WTC11 (cell line): ENCODE results near the gene SRSF12.

ENCODE experiments used
- KAT7 ChIP-seq: sonication (generic); formaldehyde crosslinking; IDR thresholded peaks from 2 replicates; pipeline ENCODE4 v1.8.1; 2023; ENCODE audit warnings: missing genetic modification reagents, mild to moderate bottlenecking, borderline replicate concordance
- TF ChIP-seq, protein P1 (sequence below): fragments of 200-600 bp; IDR thresholded peaks from 2 replicates; pipeline ENCODE4 v1.8.0; 2022; ENCODE audit warnings: antibody characterized with exemption
- TF ChIP-seq, protein P2 (sequence below): sonication (generic); formaldehyde crosslinking; IDR thresholded peaks from 2 replicates; pipeline ENCODE4 v1.8.1; 2022; ENCODE audit warnings: missing genetic modification reagents, borderline replicate concordance

DNA sequence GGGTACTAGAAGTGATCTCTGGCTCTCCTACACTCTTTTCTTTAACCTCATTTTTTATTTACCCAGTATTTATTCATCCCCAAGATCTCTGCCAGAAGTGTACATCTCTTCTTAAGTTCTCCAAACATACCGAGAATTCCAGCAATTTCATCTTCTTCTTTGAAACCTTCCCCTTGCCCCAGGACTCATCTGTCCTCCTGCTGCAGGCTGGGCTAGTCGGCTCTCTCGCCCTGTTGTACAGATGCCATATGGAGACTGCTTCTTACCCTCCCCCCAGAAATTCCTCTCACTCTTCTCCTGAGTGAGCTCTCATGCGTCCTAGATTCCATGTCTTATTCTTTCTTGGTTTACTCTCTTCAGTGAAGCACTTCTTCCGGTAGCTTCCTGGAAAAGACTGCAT, 59.2 kb downstream of the SRSF12 start:
- TF ChIP-seq, protein P1, sequence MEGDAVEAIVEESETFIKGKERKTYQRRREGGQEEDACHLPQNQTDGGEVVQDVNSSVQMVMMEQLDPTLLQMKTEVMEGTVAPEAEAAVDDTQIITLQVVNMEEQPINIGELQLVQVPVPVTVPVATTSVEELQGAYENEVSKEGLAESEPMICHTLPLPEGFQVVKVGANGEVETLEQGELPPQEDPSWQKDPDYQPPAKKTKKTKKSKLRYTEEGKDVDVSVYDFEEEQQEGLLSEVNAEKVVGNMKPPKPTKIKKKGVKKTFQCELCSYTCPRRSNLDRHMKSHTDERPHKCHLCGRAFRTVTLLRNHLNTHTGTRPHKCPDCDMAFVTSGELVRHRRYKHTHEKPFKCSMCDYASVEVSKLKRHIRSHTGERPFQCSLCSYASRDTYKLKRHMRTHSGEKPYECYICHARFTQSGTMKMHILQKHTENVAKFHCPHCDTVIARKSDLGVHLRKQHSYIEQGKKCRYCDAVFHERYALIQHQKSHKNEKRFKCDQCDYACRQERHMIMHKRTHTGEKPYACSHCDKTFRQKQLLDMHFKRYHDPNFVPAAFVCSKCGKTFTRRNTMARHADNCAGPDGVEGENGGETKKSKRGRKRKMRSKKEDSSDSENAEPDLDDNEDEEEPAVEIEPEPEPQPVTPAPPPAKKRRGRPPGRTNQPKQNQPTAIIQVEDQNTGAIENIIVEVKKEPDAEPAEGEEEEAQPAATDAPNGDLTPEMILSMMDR = no peak
- TF ChIP-seq, protein P2, sequence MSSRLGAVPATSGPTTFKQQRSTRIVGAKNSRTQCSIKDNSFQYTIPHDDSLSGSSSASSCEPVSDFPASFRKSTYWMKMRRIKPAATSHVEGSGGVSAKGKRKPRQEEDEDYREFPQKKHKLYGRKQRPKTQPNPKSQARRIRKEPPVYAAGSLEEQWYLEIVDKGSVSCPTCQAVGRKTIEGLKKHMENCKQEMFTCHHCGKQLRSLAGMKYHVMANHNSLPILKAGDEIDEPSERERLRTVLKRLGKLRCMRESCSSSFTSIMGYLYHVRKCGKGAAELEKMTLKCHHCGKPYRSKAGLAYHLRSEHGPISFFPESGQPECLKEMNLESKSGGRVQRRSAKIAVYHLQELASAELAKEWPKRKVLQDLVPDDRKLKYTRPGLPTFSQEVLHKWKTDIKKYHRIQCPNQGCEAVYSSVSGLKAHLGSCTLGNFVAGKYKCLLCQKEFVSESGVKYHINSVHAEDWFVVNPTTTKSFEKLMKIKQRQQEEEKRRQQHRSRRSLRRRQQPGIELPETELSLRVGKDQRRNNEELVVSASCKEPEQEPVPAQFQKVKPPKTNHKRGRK (CRISPR knock-in tag) = no peak
- no peak for TF ChIP-seq KAT7
